Airway epithelial cell (primary cell): ENCODE measurements around the gene HTR3B. TPM values are rescaled to one million over a fixed set of nuclear protein-coding genes. Genes with fewer than 3 reads are reported as not detected.

ENCODE experiments used
- total RNA-seq: library from RNA; depleted of rRNA; stranded (reverse); fragments of >200 nt; gene quantifications from 2 replicates; pipeline ENCODE4 v1.2.3, GENCODE V29; 2015

The HTR3B gene, protein sequence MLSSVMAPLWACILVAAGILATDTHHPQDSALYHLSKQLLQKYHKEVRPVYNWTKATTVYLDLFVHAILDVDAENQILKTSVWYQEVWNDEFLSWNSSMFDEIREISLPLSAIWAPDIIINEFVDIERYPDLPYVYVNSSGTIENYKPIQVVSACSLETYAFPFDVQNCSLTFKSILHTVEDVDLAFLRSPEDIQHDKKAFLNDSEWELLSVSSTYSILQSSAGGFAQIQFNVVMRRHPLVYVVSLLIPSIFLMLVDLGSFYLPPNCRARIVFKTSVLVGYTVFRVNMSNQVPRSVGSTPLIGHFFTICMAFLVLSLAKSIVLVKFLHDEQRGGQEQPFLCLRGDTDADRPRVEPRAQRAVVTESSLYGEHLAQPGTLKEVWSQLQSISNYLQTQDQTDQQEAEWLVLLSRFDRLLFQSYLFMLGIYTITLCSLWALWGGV
- not detected in 2 replicates for total RNA-seq

DNA sequence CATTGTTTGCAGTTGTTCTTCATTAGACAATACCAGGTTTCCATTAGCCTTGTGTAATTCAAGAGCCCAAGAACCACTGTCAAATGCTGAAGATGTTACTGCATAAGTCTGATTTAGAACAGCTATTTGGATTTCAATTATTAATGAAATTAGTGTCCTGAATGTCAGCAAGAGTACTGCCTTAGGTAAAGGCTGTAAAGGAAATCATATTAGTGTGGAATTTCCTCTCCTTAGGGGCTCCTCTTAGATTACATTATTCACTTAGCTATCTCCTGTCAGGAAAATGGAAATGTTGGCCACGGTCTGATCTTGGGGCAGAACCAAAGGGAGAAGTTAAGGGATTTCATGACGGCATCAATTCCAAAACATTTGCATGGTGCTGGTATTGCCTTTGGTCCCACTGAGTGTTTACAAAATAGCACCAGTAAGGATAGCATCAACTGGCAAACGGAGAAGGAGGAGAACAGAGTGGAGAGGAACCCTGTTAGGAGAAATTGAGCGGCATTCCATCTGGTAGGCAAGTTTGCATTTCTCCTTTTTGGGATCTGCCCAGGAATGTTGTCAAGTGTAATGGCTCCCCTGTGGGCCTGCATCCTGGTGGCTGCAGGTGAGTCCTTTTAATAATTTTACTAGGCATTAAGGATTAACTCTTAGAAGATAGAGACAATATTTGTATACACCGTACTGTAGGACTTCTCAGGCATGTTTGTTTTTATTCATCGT lies at the start of gene HTR3B:
HTR3B (plus strand) TSS at position 418 of the 723 bp plus-strand sequence; CDS start at position 556, 138 bp downstream.

DNA sequence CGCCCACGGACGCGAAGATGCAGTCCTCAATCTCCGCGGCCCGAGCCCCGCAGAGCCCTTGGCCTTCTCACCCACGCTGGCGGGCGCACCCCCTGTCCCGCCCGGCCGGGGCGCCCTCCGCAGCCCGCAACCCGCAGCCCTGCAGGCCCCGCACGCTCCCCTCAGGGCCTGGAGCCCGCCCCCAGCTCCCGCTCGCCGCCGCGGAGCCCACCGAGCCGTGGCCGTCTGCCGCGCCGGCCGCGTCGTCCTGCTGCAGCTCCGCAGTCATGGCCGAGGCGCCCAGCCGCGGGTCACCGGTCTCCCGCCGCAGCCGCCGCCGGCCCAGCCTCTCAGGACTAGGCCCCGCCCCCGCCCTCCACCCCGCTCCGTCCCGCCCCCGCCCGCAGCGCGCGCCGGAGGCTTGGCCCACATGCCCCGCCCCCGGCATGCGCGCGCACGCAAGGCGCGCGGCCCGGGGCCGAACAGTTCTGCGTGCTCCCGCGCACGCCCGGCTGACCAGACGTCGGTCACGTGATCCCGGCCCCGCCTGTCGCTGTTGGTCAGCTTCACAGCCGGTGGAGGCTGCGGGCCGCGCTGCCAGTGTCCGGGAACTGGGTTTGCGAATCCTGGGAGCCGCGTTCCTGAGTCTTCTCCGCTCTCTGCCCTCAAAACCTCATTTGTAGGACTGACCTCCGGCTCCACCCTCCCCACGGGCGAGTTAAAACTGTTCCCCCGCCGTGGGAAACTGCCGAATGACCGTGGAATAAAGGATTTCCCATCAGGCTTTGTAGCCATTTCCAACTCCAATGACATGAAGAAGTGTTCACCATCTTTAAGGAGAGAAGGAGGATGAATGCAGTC lies 29.1 kb upstream of the HTR3B start, which contains the start of gene USP28:
USP28 (minus strand) TSS at position 339 of the 840 bp plus-strand sequence; CDS start at position 268, 71 bp downstream.

DNA sequence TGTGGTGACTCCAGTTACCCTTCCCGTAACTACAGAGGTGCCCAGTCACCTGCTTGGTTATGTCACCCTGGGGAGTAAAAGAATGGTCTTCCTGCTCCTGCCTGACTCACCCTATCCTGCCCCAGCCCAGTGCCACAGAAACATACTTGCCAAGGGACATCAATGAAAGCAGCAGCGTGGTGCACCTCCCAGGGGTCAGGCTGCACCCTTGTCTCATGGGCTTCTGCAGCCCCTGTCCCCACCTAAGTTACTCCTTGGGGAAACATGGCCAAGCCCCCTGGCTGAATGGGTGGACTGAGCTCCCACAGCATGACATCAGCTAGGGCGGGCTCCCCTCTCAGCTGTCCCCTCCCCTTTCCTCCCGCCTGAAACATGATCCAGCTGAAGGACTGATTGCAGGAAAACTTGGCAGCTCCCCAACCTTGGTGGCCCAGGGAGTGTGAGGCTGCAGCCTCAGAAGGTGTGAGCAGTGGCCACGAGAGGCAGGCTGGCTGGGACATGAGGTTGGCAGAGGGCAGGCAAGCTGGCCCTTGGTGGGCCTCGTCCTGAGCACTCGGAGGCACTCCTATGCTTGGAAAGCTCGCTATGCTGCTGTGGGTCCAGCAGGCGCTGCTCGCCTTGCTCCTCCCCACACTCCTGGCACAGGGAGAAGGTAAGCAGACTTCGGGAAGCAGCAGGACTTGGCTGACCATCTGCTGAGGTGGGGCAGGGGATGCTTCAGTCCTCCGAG lies 70.3 kb downstream of the HTR3B start, which contains the start of gene HTR3A:
HTR3A (plus strand) TSS at position 368 of the 730 bp plus-strand sequence; CDS start at position 586, 218 bp downstream.

Other genes starting within 250 kb of the HTR3B start
- not detected in 2 replicates for gene TMPRSS5, start 198.5 kb upstream of the HTR3B start, total RNA-seq
- gene ZW10, start 131.1 kb upstream of the HTR3B start, total RNA-seq = 14.9 and 18.4 TPM in 2 replicates
- gene CLDN25, start 125.0 kb upstream of the HTR3B start, total RNA-seq = not detected in 2 replicates
- gene USP28, start 29.2 kb upstream of the HTR3B start, total RNA-seq = 21.6 and 23.8 TPM in 2 replicates
- gene HTR3A, start 70.3 kb downstream of the HTR3B start, total RNA-seq = not detected in 2 replicates
- 3.6 and 5.1 TPM in 2 replicates for gene ZBTB16, start 154.9 kb downstream of the HTR3B start, total RNA-seq